ENCODE measurements around the gene SLC5A4.
"Not testable (repeated sequence)": the region's sequence is repeated elsewhere in the genome, so short reads cannot be mapped to it uniquely, and the experiment has no call there.

DNA sequence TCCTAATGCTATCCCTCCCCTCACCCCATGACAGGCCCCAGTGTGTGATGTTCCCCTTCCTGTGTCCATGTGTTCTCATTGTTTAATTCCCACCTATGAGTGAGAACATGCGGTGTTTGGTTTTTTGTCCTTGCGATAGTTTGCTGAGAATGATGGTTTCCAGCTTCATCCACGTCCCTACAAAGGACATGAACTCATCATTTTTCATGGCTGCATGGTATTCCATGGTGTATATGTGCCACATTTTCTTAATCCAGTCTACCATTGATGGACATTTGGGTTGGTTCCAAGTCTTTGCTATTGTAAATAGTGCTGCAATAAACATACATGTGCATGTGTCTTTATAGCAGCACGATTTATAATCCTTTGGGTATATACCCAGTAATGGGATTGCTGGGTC is 20.2 kb upstream of the SLC5A4 start:
- TF ChIP-seq, protein P1, sequence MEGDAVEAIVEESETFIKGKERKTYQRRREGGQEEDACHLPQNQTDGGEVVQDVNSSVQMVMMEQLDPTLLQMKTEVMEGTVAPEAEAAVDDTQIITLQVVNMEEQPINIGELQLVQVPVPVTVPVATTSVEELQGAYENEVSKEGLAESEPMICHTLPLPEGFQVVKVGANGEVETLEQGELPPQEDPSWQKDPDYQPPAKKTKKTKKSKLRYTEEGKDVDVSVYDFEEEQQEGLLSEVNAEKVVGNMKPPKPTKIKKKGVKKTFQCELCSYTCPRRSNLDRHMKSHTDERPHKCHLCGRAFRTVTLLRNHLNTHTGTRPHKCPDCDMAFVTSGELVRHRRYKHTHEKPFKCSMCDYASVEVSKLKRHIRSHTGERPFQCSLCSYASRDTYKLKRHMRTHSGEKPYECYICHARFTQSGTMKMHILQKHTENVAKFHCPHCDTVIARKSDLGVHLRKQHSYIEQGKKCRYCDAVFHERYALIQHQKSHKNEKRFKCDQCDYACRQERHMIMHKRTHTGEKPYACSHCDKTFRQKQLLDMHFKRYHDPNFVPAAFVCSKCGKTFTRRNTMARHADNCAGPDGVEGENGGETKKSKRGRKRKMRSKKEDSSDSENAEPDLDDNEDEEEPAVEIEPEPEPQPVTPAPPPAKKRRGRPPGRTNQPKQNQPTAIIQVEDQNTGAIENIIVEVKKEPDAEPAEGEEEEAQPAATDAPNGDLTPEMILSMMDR (IDR thresholded peaks at IDR 0.05; ENCODE audit: low read length) = not testable (repeated sequence)
- not testable (repeated sequence) for TF ChIP-seq EZH2phosphoT487 (IDR thresholded peaks at IDR 0.05; ENCODE audit: low read length)

Measured in MM.1S (cell line).